NCI-H2081 treated with DMSO at 0.1 percent for 48 hours (cell line): ENCODE measurements around the gene PLA2G2F.
"Not testable (repeated sequence)": the region's sequence is repeated elsewhere in the genome, so short reads cannot be mapped to it uniquely, and the experiment has no call there.

ENCODE experiments used
- DNase-seq: peaks from one replicate; lab custom pipeline; 2025; lab: John Stamatoyannopoulos, UW

Gene PLA2G2F

GRCh38 chr1:20114021-20114648, 25.0 kb upstream of the PLA2G2F start:
- no peak for DNase-seq

GRCh38 chr1:20115479-20115878, 23.6 kb upstream of the PLA2G2F start:
- no peak for DNase-seq

DNA sequence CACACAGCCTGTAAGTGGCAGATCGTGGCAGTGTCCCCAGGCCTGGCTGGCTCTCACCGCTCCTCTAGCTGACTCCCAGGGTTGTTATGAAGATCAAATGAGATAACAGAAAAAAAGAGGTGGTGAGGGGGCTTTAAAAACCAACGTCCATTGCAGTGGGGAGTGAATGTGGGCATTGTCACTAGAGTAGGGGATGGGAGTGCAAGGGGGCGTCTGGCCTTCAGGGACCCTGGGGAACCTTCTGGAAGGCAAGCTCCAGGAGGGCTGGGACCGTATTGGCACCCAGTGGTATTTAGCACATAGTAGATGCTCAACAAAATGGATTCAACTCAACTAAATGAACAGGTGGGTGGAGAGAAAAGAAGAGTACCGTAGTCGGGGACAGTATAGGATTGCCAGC, 23.2 kb upstream of the PLA2G2F start:
- DNase-seq, result no peak

- DNase-seq, result no peak
These were observed 21.9 kb upstream of the PLA2G2F start for GRCh38 chr1:20117236-20117635.

GRCh38 chr1:20119347-20119746, 19.8 kb upstream of the PLA2G2F start, which contains the start of gene PLA2G2D:
TSS of gene PLA2G2D (minus strand) at chr1:20119536. CDS start at chr1:20119498, 38 bp downstream.
- DNase-seq, result no peak

- no peak for DNase-seq
These were observed 18.3 kb upstream of the PLA2G2F start for GRCh38 chr1:20120796-20121195.

DNA sequence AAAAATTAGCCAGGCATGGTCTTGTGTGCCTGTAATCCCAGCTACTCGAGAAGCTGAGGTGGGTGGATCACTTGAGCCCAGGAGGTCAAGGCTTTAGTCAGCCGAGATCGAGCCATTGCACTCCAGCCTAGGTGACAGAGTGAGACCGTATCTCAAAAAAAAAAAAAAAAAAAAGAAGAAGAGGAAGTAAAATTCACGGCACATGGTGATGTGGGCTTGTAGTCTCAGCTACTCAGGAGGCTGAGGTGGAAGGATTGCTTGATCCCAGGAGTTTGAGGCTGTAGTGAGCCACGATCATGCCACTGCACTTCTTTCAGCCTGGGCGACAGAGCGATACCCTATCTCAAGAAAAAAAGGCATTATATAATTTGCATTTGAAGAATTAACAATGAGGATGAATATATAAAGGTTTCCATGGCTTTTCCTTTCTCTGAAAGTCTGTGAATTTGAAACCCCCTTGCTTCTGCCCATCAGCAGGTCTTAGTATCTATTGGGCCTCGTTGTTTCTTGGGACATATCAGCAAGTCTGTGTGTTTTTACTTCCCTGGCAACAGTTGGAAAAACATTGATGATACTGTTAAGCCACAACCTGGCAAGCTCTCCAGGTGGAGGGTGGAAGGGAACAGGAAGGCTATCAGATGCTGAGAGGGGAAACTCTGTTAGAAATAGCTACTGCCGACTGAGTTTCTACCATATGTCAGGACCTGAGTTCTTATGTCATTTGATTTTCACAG, 15.2 kb upstream of the PLA2G2F start:
- DNase-seq, result no peak

DNA sequence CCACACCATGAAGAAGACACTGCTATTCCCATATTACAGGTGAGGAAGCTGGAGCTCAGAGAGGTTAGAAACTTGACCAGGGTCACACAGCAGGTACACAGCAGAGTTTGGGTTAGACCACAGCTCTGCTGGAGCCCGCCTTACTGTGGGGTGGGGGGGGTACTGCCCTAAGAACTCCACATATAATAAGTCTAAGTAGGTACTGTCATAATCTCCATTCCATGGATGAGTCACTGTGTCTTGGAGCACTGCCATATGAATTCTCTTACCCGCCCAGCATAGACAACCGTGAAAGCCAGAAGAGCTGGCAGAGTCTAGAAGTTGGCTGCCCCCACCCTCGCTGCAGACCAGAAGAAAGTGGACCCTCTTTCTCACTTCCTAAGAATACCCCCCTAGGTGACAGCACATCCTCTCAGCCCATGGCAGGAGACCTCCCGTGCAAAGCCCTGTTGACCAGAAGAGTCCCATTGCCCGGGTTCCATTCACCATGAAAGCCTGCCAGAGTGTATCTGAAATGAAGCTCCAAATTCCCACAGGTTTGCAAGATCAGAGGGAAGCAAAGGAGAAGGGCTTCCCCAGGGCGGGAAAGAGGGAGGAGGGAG, 14.6 kb upstream of the PLA2G2F start:
- no peak for DNase-seq

GRCh38 chr1:20125100-20125499, 14.0 kb upstream of the PLA2G2F start:
- no peak for DNase-seq

DNA sequence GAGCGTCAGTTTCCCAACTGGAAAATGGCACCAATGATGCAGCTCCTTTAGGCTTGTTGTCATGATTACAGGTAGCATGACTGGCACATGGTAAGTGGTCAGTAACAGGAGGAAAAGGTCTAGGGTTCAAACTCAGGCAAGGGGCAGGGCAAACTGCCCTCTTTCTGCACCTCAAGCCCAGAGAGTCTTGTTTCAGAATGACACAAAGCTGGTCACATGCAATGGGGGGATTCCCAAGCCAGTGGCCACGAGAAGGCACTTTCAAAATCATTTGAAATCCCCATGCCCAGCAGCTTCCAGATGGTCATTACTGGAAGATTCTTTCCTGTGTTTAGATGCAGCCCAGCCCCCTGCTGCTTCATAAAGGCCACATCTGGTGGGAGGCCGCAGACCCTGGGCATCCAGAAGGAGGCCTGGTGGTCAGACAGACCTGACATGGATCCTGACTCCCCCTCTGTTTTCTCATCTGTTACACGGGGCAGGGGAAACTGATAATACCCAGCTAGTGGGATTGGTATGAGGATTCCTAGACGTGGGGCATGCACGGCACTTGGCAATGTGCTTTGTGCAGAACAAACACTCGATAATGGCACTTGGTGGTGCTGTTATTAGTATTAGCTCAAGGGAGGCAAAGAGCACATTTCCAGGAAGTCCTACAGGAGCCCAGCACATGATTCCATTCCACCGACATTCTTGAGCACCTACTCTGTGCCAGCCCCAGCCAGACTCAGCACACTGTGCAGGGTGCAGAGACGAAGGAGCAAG, 12.9 kb upstream of the PLA2G2F start:
- DNase-seq, result no peak

DNA sequence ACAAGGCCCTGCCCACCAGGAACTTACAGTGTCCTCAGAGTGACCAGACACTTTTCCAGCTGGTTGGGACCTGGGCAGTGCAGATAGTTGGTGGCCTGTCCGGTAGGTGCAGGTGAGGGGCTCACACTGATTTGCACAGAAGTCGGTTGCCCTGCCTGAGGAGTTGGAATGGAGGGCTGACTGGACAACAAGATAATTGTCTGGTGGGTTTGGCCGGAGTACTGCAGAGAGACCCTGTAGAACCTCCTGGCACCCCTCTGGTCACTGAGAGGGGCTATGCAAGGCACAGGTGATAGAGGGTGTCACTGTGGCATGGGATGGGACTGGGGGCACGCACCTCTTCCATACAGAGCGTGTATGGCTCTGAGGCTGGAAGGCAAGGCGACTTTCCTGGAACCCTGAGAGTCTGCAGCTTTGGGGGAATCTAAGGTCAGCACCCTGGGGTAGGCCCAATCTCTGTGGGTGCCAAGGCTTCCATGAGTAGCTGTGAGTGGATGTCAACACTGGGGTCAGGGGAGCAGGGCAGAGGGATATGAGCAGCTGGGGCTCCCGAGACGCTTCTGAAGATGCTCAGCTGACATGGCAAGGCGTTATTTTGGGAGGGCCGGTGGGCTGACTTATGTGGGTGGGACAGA, 12.2 kb upstream of the PLA2G2F start:
- no peak for DNase-seq

DNA sequence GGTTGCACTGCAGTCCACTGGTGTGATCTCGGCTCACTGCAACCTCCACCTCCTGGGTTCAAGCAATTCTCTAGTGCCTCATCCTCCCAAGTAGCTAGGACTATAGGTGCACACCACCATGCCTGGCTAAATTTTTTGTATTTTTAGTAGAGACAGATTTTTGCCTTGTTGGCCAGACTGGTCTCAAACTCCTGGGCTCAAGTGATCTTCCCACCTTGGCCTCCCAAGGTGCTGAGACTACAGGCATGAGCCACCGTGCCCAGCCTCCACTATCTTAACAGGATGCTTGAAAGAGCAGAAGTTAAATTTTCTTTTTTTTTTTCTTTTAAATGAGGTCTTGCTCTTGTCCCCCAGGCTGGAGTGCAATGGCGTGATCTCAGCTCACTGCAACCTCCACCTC, 8.6 kb upstream of the PLA2G2F start:
- not testable (repeated sequence) for DNase-seq

- no peak for DNase-seq
These were observed 4.1 kb upstream of the PLA2G2F start for GRCh38 chr1:20134995-20135394.

GRCh38 chr1:20136249-20136648, 2.9 kb upstream of the PLA2G2F start:
- no peak for DNase-seq

DNA sequence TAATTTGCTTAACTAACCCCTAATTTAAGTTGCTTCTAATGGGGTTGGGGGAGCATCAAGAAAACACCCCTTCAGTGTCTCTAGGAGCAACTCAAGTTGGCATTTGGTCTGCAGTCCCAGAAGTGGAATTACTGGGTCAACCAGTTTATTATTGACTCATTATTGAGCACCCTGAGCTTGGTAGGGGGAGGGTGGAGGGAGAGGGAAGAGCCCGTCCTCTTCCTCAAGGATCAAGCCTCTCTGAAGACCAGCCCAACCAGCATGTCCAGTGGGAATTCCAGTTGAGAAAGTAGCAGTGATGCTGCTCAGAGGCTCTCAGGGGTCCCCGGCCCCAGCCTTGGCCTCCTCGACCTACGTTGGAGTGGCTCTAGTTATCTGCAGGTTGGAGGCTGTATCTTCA, 2.1 kb upstream of the PLA2G2F start:
- DNase-seq, result no peak

DNA sequence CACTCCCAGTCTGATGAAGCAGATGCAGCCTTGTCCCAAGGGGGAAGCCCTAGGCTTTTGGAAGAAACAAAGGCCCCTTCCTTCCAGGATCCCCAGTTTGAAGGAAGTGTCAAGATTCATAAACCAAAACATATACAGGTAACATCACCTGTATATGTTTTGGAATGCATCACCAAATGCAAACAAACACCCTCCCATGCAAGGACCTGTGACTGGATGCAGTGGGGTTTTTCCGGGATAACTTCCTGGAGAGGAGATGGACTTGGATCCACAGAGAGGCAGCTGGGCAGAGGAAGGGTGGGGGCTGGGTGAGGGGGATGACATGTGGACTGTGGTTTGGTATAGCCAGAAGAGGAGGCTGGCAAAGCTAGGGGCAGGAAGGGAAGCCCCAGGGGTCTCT, 1.5 kb upstream of the PLA2G2F start:
- no peak for DNase-seq

GRCh38 chr1:20138346-20138745, 777 bp upstream of the PLA2G2F start:
- no peak for DNase-seq

DNA sequence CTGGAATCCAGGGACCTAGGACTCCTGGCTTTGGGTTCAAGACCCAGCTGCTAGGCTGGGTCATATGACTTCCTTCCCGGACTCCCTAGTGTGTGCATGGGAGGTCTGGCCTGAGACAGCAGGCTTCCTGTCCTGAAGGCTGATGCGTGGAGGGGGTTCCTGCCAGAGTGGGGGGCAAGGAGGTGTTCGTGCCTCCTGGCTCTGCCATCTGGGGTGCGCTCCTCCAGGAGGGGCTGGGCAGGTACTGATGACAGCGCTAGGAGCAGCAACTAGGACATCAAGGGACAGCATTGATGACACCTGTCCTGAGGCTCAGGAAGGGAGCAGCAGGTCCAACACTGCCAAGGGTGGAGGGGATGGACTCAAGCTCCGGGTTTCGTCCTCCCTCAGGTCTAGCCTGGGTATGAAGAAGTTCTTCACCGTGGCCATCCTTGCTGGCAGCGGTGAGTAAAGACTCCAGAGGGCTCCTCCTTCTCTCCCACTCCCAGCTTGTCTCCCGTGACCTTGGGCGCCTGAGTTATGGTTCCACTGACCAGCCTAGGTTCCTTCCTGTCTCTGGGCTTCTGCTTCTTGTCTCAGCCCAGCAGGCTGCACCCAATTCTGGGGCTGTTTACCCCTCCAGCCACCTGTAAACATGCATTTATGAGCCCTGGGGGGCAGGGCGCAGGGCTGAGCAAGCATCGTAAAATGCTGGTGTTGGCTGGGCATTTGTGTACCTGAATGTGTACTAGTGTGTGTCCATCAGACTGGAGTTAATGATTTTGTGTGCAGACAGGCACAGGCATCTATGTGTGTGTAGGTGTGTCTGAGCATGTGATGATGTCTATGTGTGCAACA, 871 bp downstream of the PLA2G2F start:
- DNase-seq, result no peak

- DNase-seq, result no peak
These were observed 1.9 kb downstream of the PLA2G2F start for GRCh38 chr1:20141001-20141400.

DNA sequence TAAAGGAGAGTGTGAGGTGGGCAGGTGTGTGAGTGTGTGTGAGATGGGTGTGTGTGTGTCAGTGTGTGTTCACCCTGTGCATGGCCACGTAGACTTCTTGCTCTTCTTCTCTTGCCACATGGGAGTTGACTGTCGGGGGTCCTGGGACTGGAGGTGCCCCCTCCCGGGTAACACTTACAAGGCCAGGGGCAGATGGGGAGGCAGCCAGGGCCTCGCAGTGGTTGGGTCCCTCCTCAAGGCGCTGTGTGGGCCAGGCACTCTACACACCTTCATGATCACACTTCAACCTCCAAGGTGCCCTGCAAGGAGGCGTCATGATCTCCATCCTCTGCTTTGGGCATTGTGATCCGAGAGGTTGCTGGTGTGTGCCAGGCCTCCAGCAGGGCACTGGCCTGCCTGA, 2.3 kb downstream of the PLA2G2F start:
- DNase-seq, result no peak

GRCh38 chr1:20142001-20142710, 3.0 kb downstream of the PLA2G2F start:
- no peak for DNase-seq
